ENCODE measurements around the gene TCF15. TPM values are rescaled to one million over a fixed set of nuclear protein-coding genes. Genes with fewer than 3 reads are reported as not detected.

TCF15 gene
- total and polyA plus RNA-seq, 2 of the 4 experiments (the other 2 are of a cell fraction), result not detected

DNA sequence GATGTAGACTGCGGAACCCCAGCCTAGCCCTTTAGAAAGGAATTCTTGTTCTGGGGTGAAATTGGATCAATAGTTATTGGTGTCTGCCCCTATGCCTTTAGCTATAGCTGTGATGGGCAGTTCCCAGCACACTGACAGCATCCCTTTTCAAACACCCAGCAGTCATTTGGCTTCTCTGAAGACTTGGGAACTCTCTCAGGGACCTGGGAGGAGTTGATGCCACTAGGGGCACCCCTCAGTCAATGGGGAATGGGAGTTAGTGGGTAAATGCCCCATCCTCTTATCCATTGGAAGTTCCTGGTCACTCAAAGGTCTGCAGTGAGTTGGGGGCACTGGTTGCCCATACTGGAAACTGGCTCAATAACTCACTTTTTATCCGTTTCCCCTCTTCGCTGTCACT is 34.9 kb downstream of the TCF15 start:
- peaks cover 33% of the 10 kb centered on the region for H3K27me3 ChIP-seq (ENCODE audit: control insufficient read depth, insufficient read depth, low read length)
- ChIA-PET POLR2A (ENCODE audit: unreplicated experiment) (no interaction called here), CTCF (no interaction called here)
- no peak overlapping the region for H3K18ac ChIP-seq (ENCODE audit: low read depth, low read length)
- no peak overlapping the region for H3K4me2 ChIP-seq (ENCODE audit: low read depth, low read length)
- no peak overlapping the region for H3K14ac ChIP-seq (replicated peaks; ENCODE audit: low read depth, low read length)
- intact Hi-C loops (cut with micrococcal nuclease), result no loop called here
- H3K36me3 ChIP-seq (ENCODE audit: control insufficient read depth, insufficient read depth, low read length), result no peaks in the 10 kb centered on the region
- no peak overlapping the region for H2BK120ac ChIP-seq (ENCODE audit: low read depth, low read length)
- in situ Hi-C loops (cut with MboI; ENCODE audit: low sequenced_read_pairs), result no loop called here
- no TSS peak for BruUV-seq (replicated peaks)
- DNase-seq (no peak), ATAC-seq (ENCODE audit: low read depth) (no peak)
- H2BK5ac ChIP-seq (ENCODE audit: low read depth, low read length, poor library complexity, severe bottlenecking), result no peak overlapping the region
- H3K27ac ChIP-seq (ENCODE audit: insufficient read depth, low read length), result no peak overlapping the region
- H2BK15ac ChIP-seq (ENCODE audit: low read depth, low read length), result no peak overlapping the region
- no peak overlapping the region for H2AK9ac ChIP-seq (replicated peaks; ENCODE audit: low read depth, low read length, poor library complexity)
- H3K9me1 ChIP-seq (ENCODE audit: insufficient read depth, low read length), result no peaks in the 10 kb centered on the region
- TF ChIP-seq CEBPB (IDR thresholded peaks at IDR 0.05; ENCODE audit: low read depth, low read length) (no peak), RCOR1 (IDR thresholded peaks at IDR 0.05; ENCODE audit: insufficient replicate concordance, low read length) (no peak), RAD21 (IDR thresholded peaks at IDR 0.05; ENCODE audit: low read length) (no peak), FOS (IDR thresholded peaks at IDR 0.05; ENCODE audit: low read depth, low read length) (no peak), BHLHE40 (IDR thresholded peaks at IDR 0.05; ENCODE audit: low read depth, low read length) (no peak)
- TF ChIP-seq, protein P1, sequence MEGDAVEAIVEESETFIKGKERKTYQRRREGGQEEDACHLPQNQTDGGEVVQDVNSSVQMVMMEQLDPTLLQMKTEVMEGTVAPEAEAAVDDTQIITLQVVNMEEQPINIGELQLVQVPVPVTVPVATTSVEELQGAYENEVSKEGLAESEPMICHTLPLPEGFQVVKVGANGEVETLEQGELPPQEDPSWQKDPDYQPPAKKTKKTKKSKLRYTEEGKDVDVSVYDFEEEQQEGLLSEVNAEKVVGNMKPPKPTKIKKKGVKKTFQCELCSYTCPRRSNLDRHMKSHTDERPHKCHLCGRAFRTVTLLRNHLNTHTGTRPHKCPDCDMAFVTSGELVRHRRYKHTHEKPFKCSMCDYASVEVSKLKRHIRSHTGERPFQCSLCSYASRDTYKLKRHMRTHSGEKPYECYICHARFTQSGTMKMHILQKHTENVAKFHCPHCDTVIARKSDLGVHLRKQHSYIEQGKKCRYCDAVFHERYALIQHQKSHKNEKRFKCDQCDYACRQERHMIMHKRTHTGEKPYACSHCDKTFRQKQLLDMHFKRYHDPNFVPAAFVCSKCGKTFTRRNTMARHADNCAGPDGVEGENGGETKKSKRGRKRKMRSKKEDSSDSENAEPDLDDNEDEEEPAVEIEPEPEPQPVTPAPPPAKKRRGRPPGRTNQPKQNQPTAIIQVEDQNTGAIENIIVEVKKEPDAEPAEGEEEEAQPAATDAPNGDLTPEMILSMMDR (conservative IDR thresholded peaks at IDR 0.05; ENCODE audit: low read depth, low read length), result no peak
- no peak overlapping the region for H2AFZ ChIP-seq (replicated peaks; ENCODE audit: low read length, poor library complexity)
- no peak overlapping the region for H3K56ac ChIP-seq (ENCODE audit: extremely low read depth, insufficient read depth, low read length)
- H3K4ac ChIP-seq (ENCODE audit: low read depth, low read length), result no peak overlapping the region
- no peak overlapping the region for H2AK5ac ChIP-seq (ENCODE audit: low read depth, low read length)
- no peak overlapping the region for H4K8ac ChIP-seq (ENCODE audit: low read depth in 2 of 2, low read length in 2 of 2)
- dilution Hi-C loops (cut with HindIII; ENCODE audit: low sequenced_read_pairs, unreplicated experiment), result no loop called here
- no peaks in the 10 kb centered on the region for H3K79me1 ChIP-seq (ENCODE audit: low read depth in 1 of 2, low read length in 2 of 2)
- no peaks in the 10 kb centered on the region for H4K20me1 ChIP-seq (ENCODE audit: insufficient read depth, low read length)
- WGBS, 2 experiments (ENCODE audit: extremely low coverage in 2 of 2, insufficient read length in 1 of 2), result no CpG with 5 or more reads among the region's 3 CpGs
- no peak overlapping the region for H3K4me3 ChIP-seq (ENCODE audit: insufficient read depth, low read depth, low read length)
- no peak overlapping the region for H3K9ac ChIP-seq (ENCODE audit: low read depth, low read length)
- no peaks in the 10 kb centered on the region for H3K9me3 ChIP-seq (ENCODE audit: control insufficient read depth, insufficient read depth, low read length)
- H3K23ac ChIP-seq (ENCODE audit: low read depth, low read length), result no peak overlapping the region
- H4K91ac ChIP-seq (ENCODE audit: insufficient read depth, low read depth, low read length), result no peak overlapping the region
- H4K5ac ChIP-seq (ENCODE audit: low read depth, low read length), result no peak overlapping the region
- H3K4me1 ChIP-seq (ENCODE audit: control insufficient read depth, insufficient read depth, low read length), result no peaks in the 10 kb centered on the region
- H2BK20ac ChIP-seq (ENCODE audit: low read depth, low read length), result no peak overlapping the region

Measured in IMR-90 (cell line).